Fibroblast of lung (primary cell): ENCODE measurements around the gene TOP1. TPM values are rescaled to one million over a fixed set of nuclear protein-coding genes. Genes with fewer than 3 reads are reported as not detected.

Experiments
- DNase-seq, 2 donors: peaks; one replicate each; pipeline versions ENCODE4 v3.0.0 to v3.0.0-alpha.2; 2010; ENCODE audit warnings: low read depth in 2 of 2
- H2AFZ ChIP-seq: 2 replicates; pipeline ENCODE4 v1.5.1; 2012; ENCODE audit warnings: low read length, control low read depth, inconsistent platforms
- H3K27ac ChIP-seq: 2 replicates; pipeline ENCODE4 v1.5.1; 2011; ENCODE audit warnings: low read length, control low read depth; ENCODE audit not compliant: insufficient read depth
- H3K27me3 ChIP-seq: 2 replicates; pipeline ENCODE4 v1.5.1; 2011; ENCODE audit warnings: mild to moderate bottlenecking, low read length; ENCODE audit not compliant: control insufficient read depth, insufficient read depth
- H3K36me3 ChIP-seq: 2 replicates; pipeline ENCODE4 v1.5.1; 2011; ENCODE audit warnings: low read length; ENCODE audit not compliant: control insufficient read depth, insufficient read depth
- H3K4me1 ChIP-seq: 2 replicates; pipeline ENCODE4 v1.5.1; 2011; ENCODE audit warnings: low read length; ENCODE audit not compliant: control insufficient read depth, insufficient read depth; ENCODE audit errors: extremely low read depth
- H3K4me2 ChIP-seq: 2 replicates; pipeline ENCODE4 v1.5.1; 2011; ENCODE audit warnings: low read length, control low read depth; ENCODE audit not compliant: insufficient read depth; ENCODE audit errors: extremely low read depth
- H3K4me3 ChIP-seq, 4 experiments: fragments of 200-600 bp in 1 of 4; sonication (generic) in 1 of 4; replicated peaks in 1 of 4; 2 replicates each; pipeline ENCODE4 v1.5.1; 2011 to 2016; ENCODE audit warnings: low read length in 4 of 4, low read depth in 3 of 4, mild to moderate bottlenecking in 3 of 4, control low read depth in 2 of 4, inconsistent platforms in 1 of 4, mixed read lengths in 1 of 4; ENCODE audit not compliant: insufficient read depth in 1 of 4; ENCODE audit errors: control extremely low read depth in 1 of 4
- H3K79me2 ChIP-seq: 2 replicates; pipeline ENCODE4 v1.5.1; 2012; ENCODE audit warnings: mild to moderate bottlenecking, low read length, inconsistent platforms; ENCODE audit not compliant: control insufficient read depth, insufficient read depth
- H3K9ac ChIP-seq: 2 replicates; pipeline ENCODE4 v1.5.1; 2011; ENCODE audit warnings: mild to moderate bottlenecking, low read length, control low read depth; ENCODE audit not compliant: insufficient read depth
- H3K9me3 ChIP-seq: 2 replicates; pipeline ENCODE4 v1.5.1; 2012; ENCODE audit warnings: low read depth, low read length; ENCODE audit not compliant: control insufficient read depth, insufficient read depth
- H4K20me1 ChIP-seq: 2 replicates; pipeline ENCODE4 v1.5.1; 2011; ENCODE audit warnings: low read length; ENCODE audit not compliant: control insufficient read depth, insufficient read depth; ENCODE audit errors: extremely low read depth
- CTCF ChIP-seq, 2 donors: IDR thresholded peaks in 1 of 2; conservative IDR thresholded peaks in 1 of 2; 1 replicate in 1 of 2; 2 replicates in 1 of 2; pipeline ENCODE4 v1.5.1; 2011 to 2012; ENCODE audit warnings: low read length in 2 of 2, control low read depth in 1 of 2, inconsistent platforms in 1 of 2, low read depth in 1 of 2, mild to moderate bottlenecking in 1 of 2
- EZH2 ChIP-seq: IDR thresholded peaks from 2 replicates; pipeline ENCODE4 v1.5.1; 2012; ENCODE audit warnings: low read length, control low read depth, mild to moderate bottlenecking; ENCODE audit errors: missing control alignments
- polyA plus RNA-seq, 2 donors: library from polyadenylated mRNA; depleted of rRNA in 1 of 2; stranded (reverse) in 1 of 2; unstranded in 1 of 2; fragments of >200 nt; gene quantifications; 2 replicates each; pipeline ENCODE4 v1.2.1, GENCODE V29; 2011 to 2012; ENCODE audit warnings: missing spikeins in 1 of 2
- total RNA-seq: library from RNA; depleted of rRNA; stranded (reverse); fragments of >200 nt; gene quantifications from 2 replicates; pipeline ENCODE4 v1.2.1, GENCODE V29; 2014

TOP1 gene
- total and polyA plus RNA-seq, 2 donors (not counting 1 experiment from before 2014, with no cell fraction given): 18.4 to 35.3 TPM

GRCh38 chr20:41014561-41015088 lies 14.0 kb upstream of the TOP1 start:
- Histone ChIP-seq H3K9me3 (no peaks in the 10 kb centered on the region), H3K4me1 (peaks cover 3% of the 10 kb centered on the region), H3K27ac (no peak overlapping the region), H2AFZ (no peak overlapping the region), H3K4me3 (no peak overlapping the region), H3K36me3 (no peaks in the 10 kb centered on the region), H3K79me2 (no peaks in the 10 kb centered on the region), H3K9ac (no peak overlapping the region), H4K20me1 (no peaks in the 10 kb centered on the region), H3K4me2 (no peak overlapping the region), H3K27me3 (no peaks in the 10 kb centered on the region)
- no peak for DNase-seq
- no peak for TF ChIP-seq CTCF (conservative IDR thresholded peaks at IDR 0.05 in 1 of 2, IDR thresholded peaks at IDR 0.05 in 1 of 2; ENCODE audit: low read depth in 1 of 2, low read length in 2 of 2)
- TF ChIP-seq EZH2: no peak

- no peak overlapping the region for H3K27ac ChIP-seq
- no peaks in the 10 kb centered on the region for H3K36me3 ChIP-seq
- no peak overlapping the region for H3K4me3 ChIP-seq
- H3K9me3 ChIP-seq: no peaks in the 10 kb centered on the region
- DNase-seq: no peak
- no peak for TF ChIP-seq CTCF (conservative IDR thresholded peaks at IDR 0.05 in 1 of 2, IDR thresholded peaks at IDR 0.05 in 1 of 2; ENCODE audit: low read depth in 1 of 2, low read length in 2 of 2)
- TF ChIP-seq EZH2: no peak
- H3K4me2 ChIP-seq: no peak overlapping the region
- H3K27me3 ChIP-seq: no peaks in the 10 kb centered on the region
- H4K20me1 ChIP-seq: no peaks in the 10 kb centered on the region
- H3K9ac ChIP-seq: no peak overlapping the region
- no peak overlapping the region for H2AFZ ChIP-seq
- H3K79me2 ChIP-seq: no peaks in the 10 kb centered on the region
- peaks cover 3% of the 10 kb centered on the region for H3K4me1 ChIP-seq
Observed at GRCh38 chr20:41017448-41018042, 11.1 kb upstream of the TOP1 start.

DNA sequence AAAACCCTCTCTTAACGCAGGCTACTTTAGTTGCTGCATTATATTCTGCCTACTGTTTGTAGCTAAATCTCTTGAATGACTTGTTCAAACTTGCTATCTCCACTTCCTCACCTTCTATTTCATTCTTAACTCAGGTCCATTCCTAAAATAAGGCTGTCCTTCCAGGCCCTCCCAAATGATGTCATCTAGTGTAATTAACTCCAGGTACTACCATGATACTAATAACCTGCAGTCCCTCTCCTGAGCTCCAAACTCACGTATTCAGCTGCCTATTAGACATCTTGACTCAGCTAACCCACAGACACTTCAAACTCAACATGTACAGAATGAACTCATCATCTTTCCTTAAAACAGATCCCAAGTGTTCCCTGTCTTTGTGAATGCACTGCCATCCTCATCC lies 10.5 kb upstream of the TOP1 start:
- no peaks in the 10 kb centered on the region for H3K9me3 ChIP-seq
- H4K20me1 ChIP-seq: no peaks in the 10 kb centered on the region
- H3K4me2 ChIP-seq: no peak overlapping the region
- DNase-seq: no peak
- no peaks in the 10 kb centered on the region for H3K36me3 ChIP-seq
- H3K4me1 ChIP-seq: no peaks in the 10 kb centered on the region
- TF ChIP-seq CTCF (conservative IDR thresholded peaks at IDR 0.05 in 1 of 2, IDR thresholded peaks at IDR 0.05 in 1 of 2; ENCODE audit: low read depth in 1 of 2, low read length in 2 of 2) (no peak), EZH2 (no peak)
- H2AFZ ChIP-seq: no peak overlapping the region
- H3K27me3 ChIP-seq: no peaks in the 10 kb centered on the region
- no peak overlapping the region for H3K27ac ChIP-seq
- no peaks in the 10 kb centered on the region for H3K79me2 ChIP-seq
- no peak overlapping the region for H3K9ac ChIP-seq
- no peak overlapping the region for H3K4me3 ChIP-seq
